Measurements from ENCODE around the gene TET1.

Gene TET1

GRCh38 chr10:68559841-68560185 lies 324 bp upstream of the TET1 start:
- no peak overlapping the region for H3K27ac ChIP-seq
- TF ChIP-seq, protein P1, sequence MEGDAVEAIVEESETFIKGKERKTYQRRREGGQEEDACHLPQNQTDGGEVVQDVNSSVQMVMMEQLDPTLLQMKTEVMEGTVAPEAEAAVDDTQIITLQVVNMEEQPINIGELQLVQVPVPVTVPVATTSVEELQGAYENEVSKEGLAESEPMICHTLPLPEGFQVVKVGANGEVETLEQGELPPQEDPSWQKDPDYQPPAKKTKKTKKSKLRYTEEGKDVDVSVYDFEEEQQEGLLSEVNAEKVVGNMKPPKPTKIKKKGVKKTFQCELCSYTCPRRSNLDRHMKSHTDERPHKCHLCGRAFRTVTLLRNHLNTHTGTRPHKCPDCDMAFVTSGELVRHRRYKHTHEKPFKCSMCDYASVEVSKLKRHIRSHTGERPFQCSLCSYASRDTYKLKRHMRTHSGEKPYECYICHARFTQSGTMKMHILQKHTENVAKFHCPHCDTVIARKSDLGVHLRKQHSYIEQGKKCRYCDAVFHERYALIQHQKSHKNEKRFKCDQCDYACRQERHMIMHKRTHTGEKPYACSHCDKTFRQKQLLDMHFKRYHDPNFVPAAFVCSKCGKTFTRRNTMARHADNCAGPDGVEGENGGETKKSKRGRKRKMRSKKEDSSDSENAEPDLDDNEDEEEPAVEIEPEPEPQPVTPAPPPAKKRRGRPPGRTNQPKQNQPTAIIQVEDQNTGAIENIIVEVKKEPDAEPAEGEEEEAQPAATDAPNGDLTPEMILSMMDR (IDR thresholded peaks at IDR 0.05) = no peak
- no peak for TF ChIP-seq ZFX (IDR thresholded peaks at IDR 0.05; ENCODE audit: borderline replicate concordance)

- TF ChIP-seq, protein P1 (IDR thresholded peaks at IDR 0.05) = no peak
- TF ChIP-seq ZFX (IDR thresholded peaks at IDR 0.05; ENCODE audit: borderline replicate concordance) = no peak
- no peak overlapping the region for H3K27ac ChIP-seq
These were observed 1.1 kb downstream of the TET1 start for GRCh38 chr10:68560943-68561864.

DNA sequence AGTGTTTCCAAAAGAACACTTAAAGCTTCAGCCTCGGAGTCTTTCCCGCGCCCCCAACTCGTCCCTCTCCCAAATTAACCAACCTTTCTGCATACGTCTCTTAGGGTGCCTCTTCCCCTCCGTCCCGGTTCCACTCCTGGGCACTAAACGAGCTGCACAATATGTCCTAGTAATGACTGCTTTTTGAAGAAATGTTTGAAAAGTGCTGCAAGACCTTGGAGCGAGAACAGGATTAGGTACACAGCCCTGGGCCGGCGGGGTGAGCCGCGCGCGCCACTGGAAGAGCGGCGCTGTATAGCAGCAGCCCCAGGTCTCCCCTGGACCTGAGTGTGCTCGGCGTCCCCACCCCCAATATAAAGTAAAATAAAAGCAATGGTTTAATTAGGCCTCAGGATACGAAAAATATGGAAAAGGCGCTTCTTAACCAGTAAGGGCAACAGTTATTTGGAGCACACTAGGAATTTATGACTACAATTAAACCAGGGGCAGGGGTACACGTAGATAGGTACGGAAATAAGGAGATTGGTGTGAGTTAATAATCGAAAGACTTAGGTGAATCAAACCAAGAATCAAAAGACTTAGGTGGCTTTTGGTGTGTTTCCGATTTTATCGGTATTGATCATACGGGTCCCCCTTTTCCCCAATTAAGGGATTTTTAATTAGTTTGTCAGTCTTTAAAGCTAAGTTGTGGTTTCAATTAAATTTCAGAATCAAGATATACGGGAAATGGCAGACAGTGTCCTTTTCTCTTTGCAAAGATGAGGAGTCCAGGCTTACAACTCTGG lies 1.9 kb downstream of the TET1 start:
- no peak overlapping the region for H3K27ac ChIP-seq

GRCh38 chr10:68562661-68563570 lies 2.8 kb downstream of the TET1 start:
- H3K27ac ChIP-seq = no peak overlapping the region
- TF ChIP-seq ZFX (IDR thresholded peaks at IDR 0.05; ENCODE audit: borderline replicate concordance) = no peak
- TF ChIP-seq, protein P1 (IDR thresholded peaks at IDR 0.05) = no peak

More for the DNA sequence above, 1.9 kb downstream of the TET1 start:
- TF ChIP-seq, protein P1 (IDR thresholded peaks at IDR 0.05) = no peak
- no peak for TF ChIP-seq ZFX (IDR thresholded peaks at IDR 0.05; ENCODE audit: borderline replicate concordance)

DNA sequence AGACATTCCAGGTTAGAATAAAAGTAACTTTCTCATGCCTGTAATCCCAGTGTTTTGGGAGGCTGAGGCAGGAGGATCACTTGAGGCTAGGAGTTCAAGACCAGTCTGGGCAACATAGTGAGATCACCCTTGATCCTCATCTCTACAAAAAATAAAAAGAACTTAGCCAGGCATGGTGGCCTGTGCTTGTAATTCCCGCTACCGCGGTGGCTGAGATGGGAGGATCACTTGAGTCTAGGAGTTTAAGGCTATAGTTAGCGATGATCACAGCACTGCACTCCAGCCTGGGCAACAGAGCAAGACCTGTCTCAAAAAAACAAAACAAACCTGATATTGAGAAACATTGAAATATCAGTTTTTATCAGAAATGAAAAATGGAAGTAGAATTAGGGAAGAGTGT lies 4.6 kb downstream of the TET1 start:
- TF ChIP-seq, protein P1 (IDR thresholded peaks at IDR 0.05) = no peak
- TF ChIP-seq ZFX (IDR thresholded peaks at IDR 0.05; ENCODE audit: borderline replicate concordance) = no peak
- no peak overlapping the region for H3K27ac ChIP-seq

GRCh38 chr10:68565658-68566057 lies 5.5 kb downstream of the TET1 start:
- H3K27ac ChIP-seq = no peak overlapping the region
- TF ChIP-seq, protein P1 (IDR thresholded peaks at IDR 0.05) = no peak
- TF ChIP-seq ZFX (IDR thresholded peaks at IDR 0.05; ENCODE audit: borderline replicate concordance) = no peak
